GM20431 (cell line): ENCODE measurements around the gene EVI5L.
"Not testable (repeated sequence)": the region's sequence is repeated elsewhere in the genome, so short reads cannot be mapped to it uniquely, and the experiment has no call there.

Experiments
- in situ Hi-C: fragments of 300-500 bp; cut with MseI, MboI; formaldehyde crosslinking; loops from one replicate; pipeline ENCODE4 v1.15.0; 2020; ENCODE audit warnings: low sequenced_read_pairs; ENCODE audit not compliant: unreplicated experiment

Gene EVI5L

GRCh38 chr19:7829561-7830271 lies at the start of gene EVI5L:
EVI5L (plus strand) TSS chr19:7830218; CDS start chr19:7846543, 16,325 bp downstream.
- in situ Hi-C loops: no loop called here

GRCh38 chr19:7781157-7781556 lies 48.9 kb upstream of the EVI5L start:
- in situ Hi-C loops: no loop called here

DNA sequence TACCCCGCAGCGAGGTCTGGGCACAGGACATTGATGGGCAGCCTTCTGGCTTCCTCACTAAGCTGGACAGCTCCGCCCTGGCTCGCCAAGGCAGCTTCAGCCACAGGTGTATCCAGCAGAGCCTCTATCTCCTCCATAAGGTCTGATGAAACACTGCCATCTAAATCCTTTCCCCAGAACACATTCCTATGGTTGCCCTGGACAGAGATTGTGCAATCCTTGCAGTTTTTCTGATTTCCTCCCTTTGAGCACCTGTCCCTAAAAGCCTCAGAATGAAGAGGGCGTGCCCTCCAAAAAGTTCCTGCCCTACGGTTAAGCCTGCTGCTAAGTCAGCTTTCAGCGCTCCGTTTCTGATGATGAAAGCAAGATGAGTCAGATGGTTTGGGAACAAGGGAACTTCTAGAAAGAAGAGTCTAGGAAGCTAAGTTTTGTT lies 46.0 kb upstream of the EVI5L start:
- in situ Hi-C loops: no loop called here

DNA sequence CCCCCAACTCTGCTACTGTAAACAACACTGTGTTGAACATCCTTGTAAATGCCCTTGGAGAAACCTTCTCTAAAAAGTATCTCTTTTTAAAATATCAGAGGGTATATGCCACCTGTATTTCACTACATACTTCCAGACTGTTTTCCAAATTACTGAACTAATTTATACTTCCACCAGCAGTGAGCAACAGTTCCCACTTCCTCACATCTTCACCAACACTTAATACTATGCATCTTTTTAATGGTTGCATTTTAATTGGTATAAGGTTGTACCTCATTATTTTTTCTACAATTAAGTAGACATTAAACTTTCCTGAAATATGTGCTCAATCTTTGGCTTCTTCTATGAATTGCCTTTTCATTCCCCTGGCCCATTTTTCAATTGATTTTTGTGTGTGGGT lies 45.2 kb upstream of the EVI5L start:
- in situ Hi-C loops: no loop called here

DNA sequence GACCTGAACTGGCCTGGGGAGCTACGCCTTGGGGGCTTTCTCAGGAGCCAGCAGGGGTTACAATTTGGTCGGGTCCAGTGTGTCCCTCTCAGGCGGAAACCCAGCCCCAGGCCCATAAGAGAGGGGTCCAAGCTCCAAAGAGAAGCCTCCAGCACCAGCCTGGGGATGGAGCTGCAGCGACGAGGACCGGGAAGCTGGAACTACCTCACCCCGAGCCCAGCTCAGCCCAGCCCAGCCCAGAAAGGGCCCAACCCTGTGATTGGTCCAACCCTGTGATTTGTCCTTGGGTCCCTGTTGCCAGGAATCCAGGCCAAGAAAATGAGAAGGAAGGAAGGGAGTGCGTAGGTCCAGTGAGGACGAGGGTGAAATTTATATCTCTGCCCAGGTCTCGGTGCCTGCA lies 42.9 kb upstream of the EVI5L start:
- in situ Hi-C loops: no loop called here

- in situ Hi-C loops: no loop called here
Observed at GRCh38 chr19:7787602-7788177, 42.3 kb upstream of the EVI5L start.

DNA sequence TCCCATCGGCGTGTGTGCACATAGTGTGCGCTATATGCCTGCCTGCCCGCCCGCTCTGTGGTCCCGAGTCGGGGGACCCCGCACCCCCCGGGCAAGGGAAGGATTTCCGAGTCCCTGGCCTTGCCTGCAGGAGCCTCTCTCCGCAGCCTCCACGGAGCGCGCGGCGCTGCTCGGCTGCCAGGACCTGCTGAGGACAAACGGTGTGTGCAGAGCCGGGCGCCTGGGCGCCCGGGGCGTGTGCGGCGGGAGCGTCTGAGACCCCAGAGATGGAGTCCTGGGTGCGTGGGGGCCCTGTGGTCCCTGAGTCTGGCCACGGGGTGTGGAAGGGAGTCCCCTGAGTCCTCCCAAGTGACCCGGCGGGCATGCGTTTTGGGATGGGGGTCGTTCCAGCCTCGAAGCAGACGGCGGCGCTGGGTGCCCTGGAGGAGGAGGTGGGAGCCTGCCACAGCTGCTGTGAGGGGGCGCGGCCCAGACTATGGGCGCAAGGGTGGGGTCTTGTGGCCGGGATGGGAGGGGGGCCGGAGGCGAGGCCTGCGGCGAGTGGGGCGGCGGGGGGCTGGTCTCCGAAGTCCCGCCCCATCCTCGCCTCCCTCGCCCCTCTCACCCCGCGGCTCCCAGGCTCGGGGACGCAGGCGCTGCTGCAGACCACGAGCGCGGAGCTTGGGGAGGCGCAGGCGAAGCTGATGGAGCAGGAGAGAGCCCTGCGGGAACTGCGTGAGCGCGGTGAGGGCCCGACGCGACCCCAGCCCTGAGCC lies 41.7 kb upstream of the EVI5L start:
- in situ Hi-C loops: no loop called here

GRCh38 chr19:7788933-7789323 lies 41.1 kb upstream of the EVI5L start:
- in situ Hi-C loops: no loop called here

- in situ Hi-C loops: no loop called here
Observed at GRCh38 chr19:7789447-7789846, 40.6 kb upstream of the EVI5L start.

- in situ Hi-C loops: no loop called here
Observed at GRCh38 chr19:7790416-7790815, 39.6 kb upstream of the EVI5L start.

DNA sequence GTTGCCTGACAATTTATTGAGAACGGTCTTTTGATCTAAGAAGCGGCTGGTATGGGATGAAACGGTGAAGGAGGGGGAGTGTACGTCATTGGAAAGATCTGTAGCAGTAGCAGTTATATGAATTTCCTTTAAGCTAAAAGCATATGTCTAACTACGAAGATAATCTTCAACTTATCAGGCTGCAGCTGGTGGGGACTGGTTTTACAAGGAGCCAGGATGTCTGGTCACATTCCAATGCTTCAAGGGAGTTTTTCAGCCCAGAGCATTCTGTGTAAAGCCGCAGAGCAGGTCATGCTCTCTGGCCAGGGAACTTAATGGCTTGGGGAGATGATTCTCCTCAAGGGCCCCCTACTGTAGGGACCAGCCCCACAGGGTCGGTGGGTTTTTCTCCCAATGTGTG lies 37.7 kb upstream of the EVI5L start:
- in situ Hi-C loops: no loop called here

GRCh38 chr19:7792701-7793100 lies 37.3 kb upstream of the EVI5L start:
- in situ Hi-C loops: not testable (repeated sequence)

GRCh38 chr19:7793493-7793892 lies 36.5 kb upstream of the EVI5L start:
- in situ Hi-C loops: no loop called here

- in situ Hi-C loops: no loop called here
Observed at GRCh38 chr19:7795555-7796161, 34.4 kb upstream of the EVI5L start.

- in situ Hi-C loops: loop anchor here (10.0 to 25.0 kb wide), 2 partner anchors 125 to 237 kb away; partner anchors contain the start of gene MCEMP1
Observed at GRCh38 chr19:7799640-7800355, 30.2 kb upstream of the EVI5L start.

GRCh38 chr19:7801020-7801570 lies 28.9 kb upstream of the EVI5L start:
- in situ Hi-C loops: loop anchor here (10.0 to 25.0 kb wide), 2 partner anchors 126 to 239 kb away; partner anchors contain the start of gene MCEMP1

DNA sequence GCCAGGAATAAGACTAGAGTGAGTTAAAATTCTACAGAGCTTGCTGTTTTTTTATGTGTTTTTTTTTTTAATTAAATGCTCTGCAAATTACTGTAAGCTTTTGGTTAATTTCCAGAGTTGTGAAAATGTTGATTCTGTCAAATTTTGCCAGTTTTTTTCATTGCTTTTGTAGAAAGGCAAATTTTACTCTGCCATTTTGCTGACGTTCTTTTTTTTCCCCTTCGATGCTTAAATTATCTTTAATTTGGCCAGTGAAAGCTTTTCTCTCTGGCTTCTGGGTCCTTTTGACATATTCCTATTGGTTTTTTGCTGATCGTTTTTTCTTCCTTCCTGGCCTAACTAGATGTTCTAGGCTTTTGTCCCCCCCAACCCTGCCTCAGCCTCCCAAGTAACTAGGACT lies 23.8 kb upstream of the EVI5L start:
- in situ Hi-C loops: loop anchor here (10.0 to 25.0 kb wide), 2 partner anchors 131 to 244 kb away; partner anchors contain the start of gene MCEMP1

DNA sequence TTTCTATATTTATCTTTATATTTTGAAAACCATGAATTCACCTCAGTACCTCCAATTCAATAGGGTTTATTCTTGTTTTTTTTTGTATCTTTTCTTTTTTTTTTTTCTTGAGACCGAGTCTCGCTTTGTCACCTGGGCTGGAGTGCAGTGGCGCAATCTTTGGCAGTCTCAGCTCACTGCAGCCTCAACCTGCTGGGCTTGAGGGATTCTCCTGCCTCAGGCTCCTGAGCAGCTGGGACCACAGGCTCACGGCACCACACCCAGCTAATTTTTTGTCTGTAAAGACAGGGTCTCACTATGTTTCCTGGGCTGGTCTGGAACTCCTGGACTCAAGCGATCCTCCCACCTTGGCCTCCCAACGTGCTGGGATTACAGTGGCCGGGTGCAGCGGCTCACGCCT lies 23.1 kb upstream of the EVI5L start:
- in situ Hi-C loops: loop anchor here (10.0 to 25.0 kb wide), 2 partner anchors 132 to 245 kb away; partner anchors contain the start of gene MCEMP1

- in situ Hi-C loops: loop anchor here (10.0 to 25.0 kb wide), 2 partner anchors 133 to 246 kb away; partner anchors contain the start of gene MCEMP1
Observed at GRCh38 chr19:7808108-7808507, 21.9 kb upstream of the EVI5L start.
